ENCODE data around the gene PCDHA1.
A peak's percentile ranks its signal among the peaks of the same experiment; 100 is the strongest.
"Not testable (repeated sequence)": the region's sequence is repeated elsewhere in the genome, so short reads cannot be mapped to it uniquely, and the experiment has no call there.

The PCDHA1 gene

DNA sequence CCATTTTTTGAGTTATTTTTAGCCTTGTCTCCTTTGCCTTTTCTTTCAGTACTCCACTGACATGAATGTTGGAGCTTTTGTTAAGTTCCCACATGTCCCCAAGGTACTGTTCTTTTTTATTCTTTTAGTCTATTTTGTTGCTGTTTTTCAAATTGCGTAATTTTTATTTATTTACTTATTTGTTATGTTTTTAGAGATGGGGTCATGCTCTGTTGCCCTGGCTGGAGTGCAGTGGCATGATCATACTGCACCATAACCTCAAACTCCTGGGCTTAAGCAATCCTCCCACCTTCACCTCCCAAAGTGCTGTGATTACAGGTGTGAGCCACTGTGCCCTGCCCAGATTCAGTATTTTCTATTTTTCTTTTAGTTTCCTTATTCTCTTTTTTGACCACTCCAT, 5.4 kb upstream of the PCDHA1 start:
- TF ChIP-seq CTCF (IDR thresholded peaks at IDR 0.05; ENCODE audit: control insufficient read depth, insufficient read depth, low read depth, low read length, missing control alignments): no peak
- DNase-seq (ENCODE audit: low read depth): no peak
- H3K4me3 ChIP-seq (ENCODE audit: control insufficient read depth, low read depth, low read length): no peak overlapping the region

DNA sequence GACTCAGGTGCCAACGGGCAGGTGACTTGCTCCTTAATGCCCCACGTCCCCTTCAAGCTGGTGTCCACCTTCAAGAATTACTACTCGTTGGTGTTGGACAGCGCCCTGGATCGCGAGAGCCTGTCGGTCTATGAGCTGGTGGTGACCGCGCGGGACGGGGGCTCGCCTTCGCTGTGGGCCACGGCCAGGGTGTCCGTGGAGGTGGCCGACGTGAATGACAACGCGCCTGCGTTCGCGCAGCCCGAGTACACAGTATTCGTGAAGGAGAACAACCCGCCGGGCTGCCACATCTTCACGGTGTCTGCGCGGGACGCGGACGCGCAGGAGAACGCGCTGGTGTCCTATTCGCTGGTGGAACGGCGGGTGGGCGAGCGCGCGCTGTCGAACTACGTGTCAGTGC, 1.5 kb downstream of the PCDHA1 start:
- not testable (repeated sequence) for DNase-seq (ENCODE audit: low read depth); H3K4me3 ChIP-seq (ENCODE audit: control insufficient read depth, low read depth, low read length)

- not testable (repeated sequence) for H3K4me3 ChIP-seq (ENCODE audit: control insufficient read depth, low read depth, low read length); DNase-seq (ENCODE audit: low read depth)
Observed at GRCh38 chr5:140787849-140788504, 2.0 kb downstream of the PCDHA1 start.

GRCh38 chr5:140791089-140791488, 5.1 kb downstream of the PCDHA1 start:
- no peak for DNase-seq (ENCODE audit: low read depth)
- no peak for TF ChIP-seq CTCF (IDR thresholded peaks at IDR 0.05; ENCODE audit: control insufficient read depth, insufficient read depth, low read depth, low read length, missing control alignments)
- H3K4me3 ChIP-seq (ENCODE audit: control insufficient read depth, low read depth, low read length): no peak overlapping the region

DNA sequence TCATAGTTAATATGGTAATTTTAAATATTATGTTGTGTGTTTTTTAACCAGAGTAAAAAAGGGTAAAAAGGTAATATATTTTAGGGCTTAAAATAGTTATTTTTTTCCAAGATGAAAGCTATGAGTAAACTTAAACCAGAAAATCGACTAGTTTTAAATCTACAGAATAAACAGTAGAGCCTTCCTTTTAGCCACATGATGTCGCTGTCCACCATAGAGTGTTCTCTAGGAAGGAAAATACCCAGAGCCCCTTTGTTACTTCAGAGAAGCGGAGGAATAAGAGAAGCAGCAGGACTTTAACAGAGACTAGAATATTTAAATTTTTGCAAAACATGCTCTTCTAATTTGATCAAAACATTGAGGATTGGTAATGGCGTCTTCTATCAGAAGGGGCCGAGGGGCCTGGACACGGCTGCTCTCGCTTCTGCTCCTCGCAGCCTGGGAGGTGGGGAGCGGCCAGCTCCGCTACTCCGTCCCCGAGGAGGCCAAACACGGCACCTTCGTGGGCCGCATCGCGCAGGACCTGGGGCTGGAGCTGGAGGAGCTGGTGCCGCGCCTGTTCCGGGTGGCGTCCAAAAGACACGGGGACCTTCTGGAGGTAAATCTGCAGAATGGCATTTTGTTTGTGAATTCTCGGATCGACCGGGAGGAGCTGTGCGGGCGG, 8.8 kb downstream of the PCDHA1 start, which contains the start of gene PCDHA2:
Gene PCDHA2, plus strand, starts transcription at position 258 of the 664 bp plus-strand sequence.
- H3K4me3 ChIP-seq (ENCODE audit: control insufficient read depth, low read depth, low read length): peak within 1 kb of the TSS; percentile 43
- no peak for DNase-seq (ENCODE audit: low read depth)
- peak; percentile 47 for TF ChIP-seq CTCF (IDR thresholded peaks at IDR 0.05; ENCODE audit: control insufficient read depth, insufficient read depth, low read depth, low read length, missing control alignments)

GRCh38 chr5:140795259-140795641, 9.3 kb downstream of the PCDHA1 start:
- TF ChIP-seq CTCF (IDR thresholded peaks at IDR 0.05; ENCODE audit: control insufficient read depth, insufficient read depth, low read depth, low read length, missing control alignments): peak; percentile 58
- peak overlapping the region; percentile 43 for H3K4me3 ChIP-seq (ENCODE audit: control insufficient read depth, low read depth, low read length)
- DNase-seq (ENCODE audit: low read depth): no peak

DNA sequence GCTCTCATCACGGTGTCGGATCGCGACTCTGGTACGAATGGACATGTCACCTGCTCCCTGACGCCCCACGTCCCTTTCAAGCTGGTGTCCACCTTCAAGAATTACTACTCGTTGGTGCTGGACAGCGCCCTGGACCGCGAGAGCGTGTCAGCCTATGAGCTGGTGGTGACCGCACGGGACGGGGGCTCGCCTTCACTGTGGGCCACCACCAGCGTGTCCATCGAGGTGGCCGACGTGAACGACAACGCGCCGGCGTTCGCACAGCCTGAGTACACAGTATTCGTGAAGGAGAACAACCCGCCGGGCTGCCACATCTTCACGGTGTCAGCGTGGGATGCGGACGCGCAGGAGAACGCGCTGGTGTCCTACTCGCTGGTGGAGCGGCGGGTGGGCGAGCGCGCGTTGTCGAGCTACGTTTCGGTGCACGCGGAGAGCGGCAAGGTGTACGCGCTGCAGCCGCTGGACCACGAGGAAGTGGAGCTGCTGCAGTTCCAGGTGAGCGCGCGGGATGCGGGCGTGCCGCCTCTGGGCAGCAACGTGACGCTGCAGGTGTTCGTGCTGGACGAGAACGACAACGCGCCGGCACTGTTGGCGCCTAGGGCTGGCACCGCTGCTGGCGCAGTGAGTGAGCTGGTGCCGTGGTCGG, 10.3 kb downstream of the PCDHA1 start:
- DNase-seq (ENCODE audit: low read depth); H3K4me3 ChIP-seq (ENCODE audit: control insufficient read depth, low read depth, low read length): not testable (repeated sequence)

DNA sequence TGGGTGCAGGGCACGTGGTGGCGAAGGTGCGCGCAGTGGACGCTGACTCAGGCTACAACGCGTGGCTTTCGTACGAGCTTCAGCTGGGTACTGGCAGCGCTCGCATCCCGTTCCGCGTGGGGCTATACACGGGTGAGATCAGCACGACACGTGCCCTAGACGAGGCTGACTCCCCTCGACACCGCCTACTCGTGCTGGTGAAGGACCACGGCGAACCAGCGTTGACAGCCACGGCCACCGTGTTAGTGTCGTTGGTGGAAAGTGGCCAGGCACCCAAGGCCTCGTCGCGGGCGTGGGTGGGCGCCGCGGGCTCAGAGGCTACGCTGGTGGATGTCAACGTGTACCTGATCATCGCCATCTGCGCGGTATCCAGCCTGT, 10.8 kb downstream of the PCDHA1 start:
- no peak for DNase-seq (ENCODE audit: low read depth)
- TF ChIP-seq CTCF (IDR thresholded peaks at IDR 0.05; ENCODE audit: control insufficient read depth, insufficient read depth, low read depth, low read length, missing control alignments): no peak

More for the DNA sequence above, 10.8 kb downstream of the PCDHA1 start:
- no peak overlapping the region for H3K4me3 ChIP-seq (ENCODE audit: control insufficient read depth, low read depth, low read length)

All from AG09309 (cell line).